ENCODE results near the gene CYP27A1.

- no peak for TF ChIP-seq CTCF (IDR thresholded peaks at IDR 0.05)
- no peak for TF ChIP-seq POLR2A (IDR thresholded peaks at IDR 0.05)
Measured at GRCh38 chr2:218815649-218816048, 33.7 kb downstream of the CYP27A1 start.
